ENCODE data around the gene KRTAP10-3.

KRTAP10-3 gene

DNA sequence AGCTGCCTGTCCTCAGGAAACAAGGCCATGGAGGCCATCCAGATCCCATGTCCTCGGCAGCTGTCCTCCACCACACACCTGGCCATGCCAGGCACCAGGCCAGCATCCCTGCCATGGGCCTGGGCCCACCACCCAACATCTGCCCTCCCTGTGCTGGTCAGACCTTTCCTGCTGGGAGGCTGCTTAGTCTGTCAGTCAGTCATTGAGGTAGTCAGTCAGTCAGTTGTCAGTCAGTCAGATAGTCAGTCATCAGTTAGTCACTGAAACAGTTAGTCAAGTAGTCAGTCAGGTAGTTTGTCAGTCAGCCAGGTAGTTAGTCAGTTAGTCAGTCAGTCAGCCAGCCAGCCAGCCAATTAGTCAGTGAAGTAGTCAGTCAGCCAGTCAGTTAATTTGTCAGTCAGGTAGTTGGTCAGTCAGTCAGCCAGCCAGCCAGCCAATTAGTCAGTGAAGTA lies 35.8 kb downstream of the KRTAP10-3 start:
- no peak overlapping the region for H3K4me3 Mint-ChIP-seq
- H3K36me3 Mint-ChIP-seq = no peaks in the 10 kb centered on the region
- H3K27ac Mint-ChIP-seq = no peak overlapping the region
- no peaks in the 10 kb centered on the region for H3K27me3 Mint-ChIP-seq
- no peaks in the 10 kb centered on the region for H3K9me3 Mint-ChIP-seq
- H3K4me1 Mint-ChIP-seq = no peaks in the 10 kb centered on the region

DNA sequence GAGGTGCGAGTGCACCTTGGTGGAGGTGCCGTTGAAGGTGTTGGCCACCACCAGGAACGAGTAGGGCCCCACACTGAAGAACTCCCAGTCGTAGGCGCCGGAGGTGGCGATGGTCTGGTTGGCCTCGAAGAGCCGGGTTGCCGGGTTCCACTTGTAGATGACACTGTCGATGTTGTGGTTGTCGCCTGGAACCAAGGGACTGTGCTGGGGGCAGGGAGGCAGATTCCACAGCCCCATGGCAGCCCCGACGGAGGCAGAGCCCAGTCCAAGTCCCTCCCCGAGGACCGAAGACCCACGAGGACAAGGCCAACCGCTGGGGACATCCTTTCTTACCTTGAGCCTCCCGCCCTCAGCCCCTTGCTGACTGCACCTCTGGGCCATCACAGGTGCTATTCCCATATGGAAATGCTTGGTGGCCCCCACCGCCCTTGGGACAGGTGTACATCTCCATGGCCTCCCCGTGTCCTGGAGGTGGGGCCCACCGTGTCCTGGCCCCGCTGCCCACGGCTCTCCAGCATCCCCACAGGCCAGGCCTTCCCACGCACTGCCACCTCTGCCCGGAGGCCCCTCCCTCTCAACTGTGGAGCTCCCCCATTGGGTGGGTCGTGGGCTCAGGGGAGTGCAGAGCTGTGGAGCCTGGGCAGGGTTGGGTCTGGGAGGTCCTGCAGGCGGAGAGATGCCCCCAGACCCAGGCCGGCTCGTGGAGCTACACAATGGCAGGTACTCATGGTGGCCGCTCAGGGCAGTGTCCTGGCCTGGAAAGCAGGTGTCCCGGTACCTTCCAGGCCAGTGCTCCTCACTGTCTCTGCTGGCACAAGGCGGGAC lies 36.5 kb downstream of the KRTAP10-3 start:
- H3K27ac Mint-ChIP-seq = no peak overlapping the region
- H3K27me3 Mint-ChIP-seq = no peaks in the 10 kb centered on the region
- H3K4me3 Mint-ChIP-seq = no peak overlapping the region
- no peaks in the 10 kb centered on the region for H3K36me3 Mint-ChIP-seq
- no peaks in the 10 kb centered on the region for H3K9me3 Mint-ChIP-seq
- H3K4me1 Mint-ChIP-seq = no peaks in the 10 kb centered on the region

DNA sequence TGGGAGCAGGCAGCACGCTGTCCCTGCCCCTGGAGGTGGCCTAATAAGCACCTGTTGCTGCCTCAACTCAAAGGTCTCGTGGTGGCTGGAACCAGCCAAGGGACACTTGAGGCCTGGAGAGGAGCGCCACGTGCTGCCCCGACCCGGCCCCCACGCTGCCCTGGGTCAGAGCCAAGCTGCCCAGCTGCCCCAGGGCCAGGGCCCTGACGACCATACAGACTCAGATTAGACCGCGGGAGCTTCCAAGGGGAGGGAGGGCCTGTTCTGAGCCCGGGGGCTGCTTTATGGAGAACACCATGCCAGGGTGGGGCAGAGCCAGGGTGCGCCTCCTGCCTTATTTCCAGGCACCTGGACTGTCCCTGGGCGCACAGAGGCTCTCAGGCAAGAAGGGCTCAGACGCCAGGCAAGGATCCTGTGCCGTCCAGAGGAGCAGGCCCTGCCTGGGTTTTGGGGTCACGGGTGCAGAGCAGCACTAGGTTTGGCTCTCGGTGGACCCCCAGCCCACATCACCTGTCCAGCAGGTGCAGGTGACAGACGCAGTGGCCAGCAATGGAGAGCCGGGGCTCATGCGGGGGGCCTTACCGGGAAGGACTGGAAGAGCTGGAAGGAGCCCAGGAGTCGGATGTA lies 37.2 kb downstream of the KRTAP10-3 start:
- Mint-ChIP-seq H3K36me3 (no peaks in the 10 kb centered on the region), H3K27me3 (no peaks in the 10 kb centered on the region), H3K4me1 (no peaks in the 10 kb centered on the region), H3K4me3 (no peak overlapping the region), H3K27ac (peak overlapping the region; percentile 37), H3K9me3 (no peaks in the 10 kb centered on the region)

DNA sequence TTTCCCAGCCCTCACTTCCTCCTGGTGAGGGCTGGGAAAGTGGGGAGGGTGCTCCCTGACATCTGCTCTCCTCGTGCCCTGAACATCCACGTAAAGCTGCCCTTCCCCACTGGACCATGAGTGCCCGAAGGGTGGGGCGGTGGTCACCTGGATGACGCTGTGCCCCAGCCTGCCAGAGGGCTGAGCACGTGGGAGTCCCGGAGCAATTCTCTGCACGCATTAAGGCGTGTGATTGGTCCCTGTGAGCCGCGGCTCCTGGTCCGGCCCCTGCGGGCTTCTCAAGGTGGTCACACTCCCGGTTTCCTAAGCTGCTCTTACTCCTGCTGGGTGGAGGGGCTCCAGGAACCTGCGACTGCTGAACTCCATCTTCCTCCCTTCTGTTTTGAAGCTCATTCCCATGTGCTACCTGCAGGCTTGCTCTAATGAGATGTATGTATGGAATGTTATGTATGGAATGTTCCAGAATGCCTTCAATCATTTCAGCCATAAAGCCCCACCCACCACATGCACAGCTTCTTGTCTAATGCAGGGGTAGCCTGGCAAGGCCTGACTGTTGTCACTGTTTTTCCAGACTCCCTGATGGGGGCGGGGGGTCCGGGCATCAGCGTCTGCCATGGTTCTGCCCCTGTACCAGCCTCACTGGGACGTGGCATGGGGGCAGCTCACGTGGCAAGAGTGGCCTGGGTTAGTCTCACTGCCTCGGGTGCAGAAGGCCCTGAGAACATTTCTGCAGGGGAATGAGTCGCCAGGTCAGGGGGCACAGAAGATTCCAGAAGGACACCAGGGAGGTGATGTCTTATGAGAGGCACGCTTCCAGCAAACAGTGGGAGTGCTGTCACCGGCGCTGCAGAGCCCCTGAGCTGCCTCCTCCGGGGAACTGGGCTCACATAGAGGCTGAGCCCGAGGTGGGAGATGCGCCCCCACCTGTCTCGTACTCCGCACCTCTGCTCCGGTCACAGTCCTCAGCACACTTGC lies 38.0 kb downstream of the KRTAP10-3 start:
- Mint-ChIP-seq H3K9me3 (no peaks in the 10 kb centered on the region), H3K4me3 (no peak overlapping the region), H3K4me1 (no peaks in the 10 kb centered on the region), H3K27ac (peak overlapping the region; percentile 37), H3K27me3 (no peaks in the 10 kb centered on the region), H3K36me3 (no peaks in the 10 kb centered on the region)

DNA sequence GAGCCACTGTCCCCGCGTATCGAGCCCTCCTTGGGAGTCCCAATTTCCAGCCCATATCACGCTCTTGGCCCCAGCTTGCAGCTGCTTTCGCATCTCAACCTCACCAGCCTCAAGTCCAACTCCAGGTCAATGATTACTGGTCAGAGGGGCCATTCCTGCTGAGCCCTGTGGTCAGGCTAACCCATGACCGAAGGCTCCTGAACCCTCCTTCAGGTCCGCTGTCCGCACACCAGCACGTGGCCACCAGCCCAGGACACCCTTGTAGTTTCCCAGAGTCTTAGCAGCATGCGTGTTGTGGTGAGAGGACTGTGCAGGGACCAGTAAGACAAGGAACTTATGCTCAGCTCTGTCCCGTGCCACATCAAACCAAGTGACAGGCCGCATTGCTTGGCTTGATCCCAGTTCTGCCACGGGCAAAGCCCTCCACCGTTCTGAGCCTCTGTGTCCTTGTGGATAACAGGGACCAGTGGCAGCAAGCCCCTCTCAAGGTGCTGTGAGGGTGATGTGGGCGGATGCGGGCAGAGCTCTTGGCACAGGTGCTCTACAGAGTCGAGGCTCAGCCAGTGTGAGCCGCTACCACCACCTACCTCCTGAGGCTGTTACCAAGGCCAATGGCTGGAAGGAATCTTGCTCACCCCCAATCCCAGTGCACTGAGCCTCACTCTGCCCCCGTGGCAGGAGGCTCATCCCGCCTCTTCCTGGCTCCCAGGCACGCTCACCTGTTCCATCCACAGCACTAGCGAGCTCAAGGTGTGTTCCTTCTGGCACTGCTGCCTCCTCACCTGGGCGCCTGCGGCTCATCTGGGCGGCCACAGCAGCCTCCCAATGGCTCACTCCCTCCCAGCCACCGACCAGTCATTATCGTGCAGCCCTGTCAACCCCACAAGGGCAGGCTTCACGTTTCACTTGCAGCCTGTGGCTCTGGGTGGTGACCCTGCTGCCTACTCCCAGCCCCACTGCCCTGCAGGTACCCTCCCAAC lies 39.0 kb downstream of the KRTAP10-3 start:
- H3K9me3 Mint-ChIP-seq = no peaks in the 10 kb centered on the region
- H3K4me1 Mint-ChIP-seq = no peaks in the 10 kb centered on the region
- no peak overlapping the region for H3K4me3 Mint-ChIP-seq
- H3K27ac Mint-ChIP-seq = no peak overlapping the region
- H3K36me3 Mint-ChIP-seq = no peaks in the 10 kb centered on the region
- H3K27me3 Mint-ChIP-seq = no peaks in the 10 kb centered on the region

DNA sequence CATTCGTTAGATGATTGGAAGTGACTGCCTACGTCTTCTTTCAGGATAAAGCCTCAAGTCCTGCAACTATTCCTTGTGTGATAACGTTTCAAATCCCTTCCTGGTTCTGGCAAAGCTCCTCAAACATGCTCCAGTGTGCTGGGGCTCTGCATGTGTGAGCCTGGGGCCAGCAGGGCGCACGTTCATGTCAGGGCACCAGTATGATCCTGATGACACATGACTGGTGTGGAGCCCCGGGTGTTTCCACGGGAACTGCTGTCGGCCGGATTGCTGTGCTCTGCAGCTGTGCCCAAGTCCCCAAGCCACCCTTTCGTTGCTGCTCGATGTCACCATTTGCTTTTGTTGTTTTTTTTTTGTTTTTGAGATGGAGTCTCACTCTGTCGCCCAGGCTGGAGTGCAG lies 39.9 kb downstream of the KRTAP10-3 start:
- H3K27ac Mint-ChIP-seq = no peak overlapping the region
- no peaks in the 10 kb centered on the region for H3K4me1 Mint-ChIP-seq
- H3K4me3 Mint-ChIP-seq = no peak overlapping the region
- no peaks in the 10 kb centered on the region for H3K36me3 Mint-ChIP-seq
- H3K27me3 Mint-ChIP-seq = no peaks in the 10 kb centered on the region
- H3K9me3 Mint-ChIP-seq = no peaks in the 10 kb centered on the region

DNA sequence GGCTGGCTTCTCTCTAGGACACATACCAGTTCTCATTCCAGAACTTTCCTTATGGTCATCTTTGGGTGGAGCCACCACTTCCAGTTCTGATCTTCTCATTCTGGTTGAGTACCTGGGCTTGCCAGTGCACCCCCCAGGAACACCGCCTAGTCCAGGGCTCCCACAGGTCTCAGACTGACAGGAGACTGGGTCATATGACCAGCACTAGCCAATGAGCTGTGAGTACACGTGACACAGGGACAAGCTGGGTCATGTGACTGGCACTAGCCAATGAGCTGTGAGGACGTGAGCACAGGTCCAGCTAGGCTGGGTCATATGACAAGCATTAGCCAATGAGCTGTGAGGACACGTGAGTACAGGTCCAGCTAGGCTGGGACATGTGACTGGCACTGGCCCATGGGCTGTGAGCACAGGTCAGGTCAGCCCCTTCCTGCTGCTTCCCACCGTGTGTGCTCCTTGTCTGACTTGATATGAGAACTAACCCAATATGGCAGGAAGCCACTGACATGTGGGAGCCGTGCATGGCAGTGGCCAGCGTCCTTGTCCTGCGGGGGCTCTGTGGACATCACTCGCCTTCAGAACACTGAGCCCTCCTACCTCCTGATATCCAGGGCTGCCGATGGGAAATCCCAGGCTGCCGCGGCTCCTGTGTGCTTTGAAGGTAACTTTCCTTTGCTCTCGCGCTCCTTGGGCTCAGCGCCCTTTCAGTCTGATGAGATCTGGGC lies 41.3 kb downstream of the KRTAP10-3 start:
- no peaks in the 10 kb centered on the region for H3K9me3 Mint-ChIP-seq
- H3K4me3 Mint-ChIP-seq = no peak overlapping the region
- peak overlapping the region; percentile 65 for H3K27ac Mint-ChIP-seq
- no peaks in the 10 kb centered on the region for H3K36me3 Mint-ChIP-seq
- no peaks in the 10 kb centered on the region for H3K4me1 Mint-ChIP-seq
- no peaks in the 10 kb centered on the region for H3K27me3 Mint-ChIP-seq

DNA sequence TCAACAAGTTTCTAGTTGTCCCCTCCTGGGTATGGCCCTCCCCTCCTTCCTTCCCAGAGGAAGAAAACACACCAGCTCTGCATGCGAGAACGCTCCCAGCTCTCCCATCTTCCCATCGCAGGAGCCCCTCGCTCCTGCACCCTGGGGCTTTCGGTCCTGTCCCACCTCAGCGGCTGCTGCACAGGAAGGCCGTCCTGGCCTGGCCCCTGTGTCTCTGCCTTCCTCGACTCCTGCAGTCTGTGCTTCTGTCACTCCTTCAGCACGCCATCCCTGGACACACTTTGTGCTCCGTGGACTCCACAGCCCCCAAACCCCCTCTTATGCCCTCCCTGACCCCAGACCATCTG lies 41.8 kb downstream of the KRTAP10-3 start:
- no peak overlapping the region for H3K4me3 Mint-ChIP-seq
- no peaks in the 10 kb centered on the region for H3K9me3 Mint-ChIP-seq
- no peaks in the 10 kb centered on the region for H3K27me3 Mint-ChIP-seq
- no peaks in the 10 kb centered on the region for H3K4me1 Mint-ChIP-seq
- H3K27ac Mint-ChIP-seq = no peak overlapping the region
- H3K36me3 Mint-ChIP-seq = no peaks in the 10 kb centered on the region

DNA sequence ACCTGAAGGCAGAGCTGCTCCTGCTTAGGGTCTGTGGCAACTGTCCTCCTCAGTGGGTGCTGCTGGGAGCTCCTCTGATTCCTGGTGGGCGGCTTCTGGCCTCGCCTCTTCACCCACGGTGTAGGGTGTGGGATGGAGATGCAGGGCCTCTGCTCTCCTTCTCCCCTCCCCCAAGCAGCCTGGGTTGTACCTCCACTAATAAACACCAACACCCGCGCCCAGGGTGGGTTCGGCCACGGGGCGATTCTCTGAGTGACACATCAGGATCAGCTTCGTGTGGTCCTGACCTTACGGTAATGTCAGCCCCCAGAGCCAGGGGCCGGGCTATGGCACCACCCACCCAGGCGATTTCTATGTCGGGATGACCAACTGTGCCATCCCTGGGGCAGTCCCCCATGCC lies 42.3 kb downstream of the KRTAP10-3 start:
- H3K36me3 Mint-ChIP-seq = no peaks in the 10 kb centered on the region
- H3K27ac Mint-ChIP-seq = no peak overlapping the region
- H3K9me3 Mint-ChIP-seq = no peaks in the 10 kb centered on the region
- no peaks in the 10 kb centered on the region for H3K4me1 Mint-ChIP-seq
- H3K4me3 Mint-ChIP-seq = no peak overlapping the region
- no peaks in the 10 kb centered on the region for H3K27me3 Mint-ChIP-seq

DNA sequence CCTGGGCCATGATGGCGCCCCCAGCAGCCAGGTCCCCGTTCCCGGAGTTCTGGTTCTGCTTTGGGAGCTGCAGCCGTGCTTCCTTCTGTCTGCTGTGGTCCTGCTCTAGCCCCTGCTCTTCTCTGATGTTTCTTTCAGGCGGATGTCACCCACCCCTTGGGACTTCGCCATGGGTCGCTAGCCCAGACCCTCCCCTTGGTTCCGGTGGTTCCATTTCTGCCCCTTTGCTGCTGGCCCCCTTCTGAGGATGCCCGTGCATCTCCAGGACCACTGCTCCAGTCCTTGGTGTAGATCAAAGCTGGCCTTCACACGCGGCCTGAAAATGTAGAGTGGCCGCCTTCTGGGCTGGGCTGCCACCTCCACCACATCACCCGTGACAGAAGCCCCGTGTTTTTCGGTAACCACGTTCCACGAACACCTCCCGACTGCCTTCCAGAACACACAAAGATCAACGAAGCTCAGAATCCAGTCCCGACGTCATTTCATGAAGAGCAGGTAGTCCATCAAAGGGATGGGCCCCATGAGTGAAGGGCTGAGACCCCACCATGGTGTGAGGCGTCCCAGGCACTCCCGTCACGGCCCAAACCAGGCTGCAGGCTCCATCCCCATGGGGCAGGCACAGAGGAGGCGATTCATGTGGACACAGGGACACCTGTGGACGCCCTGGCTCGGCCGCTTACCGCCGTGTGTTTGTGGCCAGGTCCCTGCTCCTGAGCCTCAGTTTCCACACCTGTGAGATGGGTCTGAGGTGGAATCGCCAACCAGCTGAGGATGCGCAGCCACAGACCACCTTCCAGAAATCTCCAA lies 43.0 kb downstream of the KRTAP10-3 start:
- no peaks in the 10 kb centered on the region for H3K4me1 Mint-ChIP-seq
- no peak overlapping the region for H3K27ac Mint-ChIP-seq
- H3K9me3 Mint-ChIP-seq = no peaks in the 10 kb centered on the region
- no peaks in the 10 kb centered on the region for H3K36me3 Mint-ChIP-seq
- no peaks in the 10 kb centered on the region for H3K27me3 Mint-ChIP-seq
- H3K4me3 Mint-ChIP-seq = no peak overlapping the region

DNA sequence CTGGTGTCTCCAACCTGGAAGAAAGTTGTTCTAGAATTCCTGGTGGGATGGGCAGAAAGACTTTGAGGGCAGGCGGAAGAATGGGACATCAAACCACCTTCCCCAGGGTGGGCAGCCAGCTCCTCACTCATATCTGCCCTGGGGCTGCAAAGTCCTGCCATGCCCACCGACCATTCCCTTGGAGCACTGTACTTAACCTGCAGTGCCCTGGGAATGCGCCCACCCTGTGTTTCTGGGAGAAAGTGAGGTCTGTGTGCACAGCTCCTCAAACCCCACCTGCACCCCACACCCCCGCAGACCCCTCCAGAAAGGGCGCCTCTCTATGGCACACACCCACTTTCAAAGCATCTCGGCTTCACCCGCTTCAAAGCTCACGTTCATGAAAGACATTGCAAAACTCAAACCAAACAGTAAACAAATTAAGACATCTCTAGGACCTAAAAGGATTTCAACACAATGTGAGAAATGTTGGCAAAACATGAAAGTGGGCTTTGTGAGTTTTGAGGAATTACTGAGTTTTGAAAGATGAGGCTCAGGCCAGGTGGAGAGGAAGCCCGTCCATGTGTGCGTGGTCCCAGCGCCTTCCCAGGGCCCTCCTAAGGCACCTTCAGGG lies 43.7 kb downstream of the KRTAP10-3 start:
- no peaks in the 10 kb centered on the region for H3K36me3 Mint-ChIP-seq
- H3K4me1 Mint-ChIP-seq = no peaks in the 10 kb centered on the region
- no peak overlapping the region for H3K4me3 Mint-ChIP-seq
- H3K27me3 Mint-ChIP-seq = no peaks in the 10 kb centered on the region
- no peak overlapping the region for H3K27ac Mint-ChIP-seq
- H3K9me3 Mint-ChIP-seq = no peaks in the 10 kb centered on the region

DNA sequence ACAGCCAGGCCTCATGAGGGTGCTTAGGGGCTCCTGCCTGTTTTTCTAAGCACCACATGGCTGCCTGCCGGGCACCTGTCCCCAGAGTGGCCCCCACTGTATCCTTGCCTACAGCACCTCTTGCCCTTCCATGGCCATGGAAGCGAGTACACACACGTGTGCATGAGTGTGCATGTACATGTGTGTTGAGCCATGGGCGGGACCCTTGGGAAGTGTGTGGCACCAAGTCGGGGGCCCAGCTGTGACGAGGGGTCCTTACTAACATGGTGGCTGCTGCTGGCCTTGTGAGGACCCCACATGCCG lies 44.4 kb downstream of the KRTAP10-3 start:
- H3K36me3 Mint-ChIP-seq = no peaks in the 10 kb centered on the region
- no peak overlapping the region for H3K4me3 Mint-ChIP-seq
- H3K27me3 Mint-ChIP-seq = no peaks in the 10 kb centered on the region
- H3K9me3 Mint-ChIP-seq = no peaks in the 10 kb centered on the region
- no peaks in the 10 kb centered on the region for H3K4me1 Mint-ChIP-seq
- H3K27ac Mint-ChIP-seq = no peak overlapping the region

DNA sequence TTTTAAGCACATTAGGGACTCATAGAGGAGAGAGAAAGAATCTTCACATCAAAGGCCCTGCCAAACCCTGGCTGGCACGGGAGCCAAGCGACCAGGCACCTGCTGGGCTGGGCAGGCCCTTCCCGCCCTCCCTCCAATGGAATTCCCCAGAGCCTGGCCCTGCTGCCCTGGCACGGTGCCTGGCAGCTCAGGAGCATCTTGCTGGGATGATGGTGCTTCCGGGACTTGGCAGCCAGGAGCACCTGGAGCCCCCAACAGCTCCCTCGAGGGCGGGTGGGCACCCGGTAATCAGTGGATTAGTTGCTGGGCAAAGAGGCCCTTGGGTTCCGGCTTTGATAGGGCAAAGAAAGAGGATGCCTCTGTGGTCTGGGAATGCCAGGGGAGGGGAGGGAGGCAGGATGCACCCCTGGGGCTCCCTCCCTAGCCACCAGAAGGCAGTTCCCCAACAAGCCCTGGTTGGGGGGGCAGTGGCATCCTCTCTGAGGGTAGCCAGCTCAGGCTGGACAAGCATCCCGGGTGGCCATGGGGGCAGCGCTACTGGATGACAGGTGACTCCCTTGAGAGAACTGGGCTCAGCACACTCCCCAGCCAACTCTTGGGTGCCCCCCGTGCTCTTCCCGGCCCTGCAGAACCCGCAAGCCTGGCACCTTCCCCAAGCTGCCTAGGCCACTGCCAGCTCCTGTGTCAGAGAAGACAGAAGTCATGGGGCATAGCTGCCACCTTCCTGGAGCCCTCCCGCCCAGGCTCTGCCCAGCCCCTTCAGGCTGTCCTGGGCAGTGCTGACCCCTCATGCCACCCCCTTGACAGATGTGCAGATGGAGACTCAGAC lies 45.0 kb downstream of the KRTAP10-3 start:
- no peaks in the 10 kb centered on the region for H3K4me1 Mint-ChIP-seq
- no peak overlapping the region for H3K27ac Mint-ChIP-seq
- no peaks in the 10 kb centered on the region for H3K9me3 Mint-ChIP-seq
- no peaks in the 10 kb centered on the region for H3K27me3 Mint-ChIP-seq
- no peak overlapping the region for H3K4me3 Mint-ChIP-seq
- no peaks in the 10 kb centered on the region for H3K36me3 Mint-ChIP-seq
